A204.1 (cell line): ENCODE data around the gene AGFG1.
"Not testable (repeated sequence)": the region's sequence is repeated elsewhere in the genome, so short reads cannot be mapped to it uniquely, and the experiment has no call there.

ENCODE experiments used
- FAIRE-seq: peaks from 2 replicates; lab custom pipeline; 2012; peaks lifted over from hg19 to GRCh38; lab: Jason Lieb, UNC

Gene AGFG1

GRCh38 chr2:227499627-227500300 is 27.8 kb downstream of the AGFG1 start:
- FAIRE-seq = no peak

- FAIRE-seq = no peak
Observed at GRCh38 chr2:227500301-227500630, 28.3 kb downstream of the AGFG1 start.

GRCh38 chr2:227503433-227504406 is 31.8 kb downstream of the AGFG1 start:
- no peak for FAIRE-seq

GRCh38 chr2:227504700-227505099 is 32.7 kb downstream of the AGFG1 start:
- no peak for FAIRE-seq

GRCh38 chr2:227506456-227506855 is 34.5 kb downstream of the AGFG1 start:
- FAIRE-seq = no peak

- no peak for FAIRE-seq
Observed at GRCh38 chr2:227507963-227508362, 36.0 kb downstream of the AGFG1 start.

GRCh38 chr2:227509076-227509475 is 37.1 kb downstream of the AGFG1 start:
- no peak for FAIRE-seq

GRCh38 chr2:227509824-227510619 is 38.1 kb downstream of the AGFG1 start:
- no peak for FAIRE-seq

- FAIRE-seq = no peak
Observed at GRCh38 chr2:227510620-227510958, 38.6 kb downstream of the AGFG1 start.

- FAIRE-seq = no peak
Observed at GRCh38 chr2:227511239-227511930, 39.4 kb downstream of the AGFG1 start.

- FAIRE-seq = no peak
Observed at GRCh38 chr2:227511955-227512354, 40.0 kb downstream of the AGFG1 start.

GRCh38 chr2:227513113-227513512 is 41.2 kb downstream of the AGFG1 start:
- no peak for FAIRE-seq

- FAIRE-seq = no peak
Observed at GRCh38 chr2:227515742-227516141, 43.8 kb downstream of the AGFG1 start.

- no peak for FAIRE-seq
Observed at GRCh38 chr2:227517724-227518123, 45.8 kb downstream of the AGFG1 start.

GRCh38 chr2:227518278-227518865 is 46.4 kb downstream of the AGFG1 start:
- FAIRE-seq = not testable (repeated sequence)

GRCh38 chr2:227521178-227521577 is 49.2 kb downstream of the AGFG1 start:
- not testable (repeated sequence) for FAIRE-seq

- FAIRE-seq = no peak
Observed at GRCh38 chr2:227524665-227525064, 52.7 kb downstream of the AGFG1 start.

GRCh38 chr2:227527351-227527750 is 55.4 kb downstream of the AGFG1 start:
- FAIRE-seq = peak; percentile 23

GRCh38 chr2:227528803-227529202 is 56.8 kb downstream of the AGFG1 start:
- no peak for FAIRE-seq

GRCh38 chr2:227529871-227530270 is 57.9 kb downstream of the AGFG1 start:
- no peak for FAIRE-seq

GRCh38 chr2:227534714-227535113 is 62.8 kb downstream of the AGFG1 start:
- no peak for FAIRE-seq

- peak; percentile 43 for FAIRE-seq
Observed at GRCh38 chr2:227536445-227536844, 64.5 kb downstream of the AGFG1 start.
